NAMALWA (cell line): ENCODE data around the gene CEP192.
"Not testable (repeated sequence)": the region's sequence is repeated elsewhere in the genome, so short reads cannot be mapped to it uniquely, and the experiment has no call there.

Experiments used
- DNase-seq: peaks from one replicate; pipeline ENCODE4 v3.0.0-alpha.2; 2015; ENCODE audit warnings: low spot score

The CEP192 gene

DNA sequence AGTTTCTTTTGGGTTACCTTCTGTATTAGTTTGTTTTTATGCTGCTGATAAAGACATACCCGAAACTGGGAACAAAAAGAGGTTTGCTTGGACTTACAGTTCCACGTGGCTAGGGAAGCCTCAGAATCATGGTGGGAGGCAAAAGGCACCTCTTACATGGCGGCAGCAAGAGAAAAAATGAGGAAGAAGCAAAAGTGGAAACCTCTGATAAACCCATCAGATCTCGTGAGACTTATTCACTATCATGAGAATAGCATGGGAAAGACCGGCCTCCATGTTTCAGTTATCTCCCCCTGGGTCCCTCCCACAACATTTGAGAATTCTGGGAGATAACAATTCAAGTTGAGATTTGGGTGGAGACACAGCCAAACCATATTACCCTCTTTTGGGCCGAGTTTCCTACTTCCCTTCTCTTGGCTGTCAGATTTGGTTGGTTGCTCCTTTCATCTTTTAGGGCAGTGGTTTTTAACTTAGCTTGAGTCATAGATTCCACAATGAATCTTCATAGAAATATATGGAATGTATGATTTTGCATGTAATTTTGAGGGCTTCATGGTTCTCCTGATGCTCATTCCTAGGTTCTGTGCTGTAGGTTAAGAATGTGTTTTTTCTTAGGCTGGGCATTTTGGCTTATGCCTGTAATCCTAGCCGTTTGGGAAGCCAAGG is 44.2 kb downstream of the CEP192 start:
- no peak for DNase-seq

DNA sequence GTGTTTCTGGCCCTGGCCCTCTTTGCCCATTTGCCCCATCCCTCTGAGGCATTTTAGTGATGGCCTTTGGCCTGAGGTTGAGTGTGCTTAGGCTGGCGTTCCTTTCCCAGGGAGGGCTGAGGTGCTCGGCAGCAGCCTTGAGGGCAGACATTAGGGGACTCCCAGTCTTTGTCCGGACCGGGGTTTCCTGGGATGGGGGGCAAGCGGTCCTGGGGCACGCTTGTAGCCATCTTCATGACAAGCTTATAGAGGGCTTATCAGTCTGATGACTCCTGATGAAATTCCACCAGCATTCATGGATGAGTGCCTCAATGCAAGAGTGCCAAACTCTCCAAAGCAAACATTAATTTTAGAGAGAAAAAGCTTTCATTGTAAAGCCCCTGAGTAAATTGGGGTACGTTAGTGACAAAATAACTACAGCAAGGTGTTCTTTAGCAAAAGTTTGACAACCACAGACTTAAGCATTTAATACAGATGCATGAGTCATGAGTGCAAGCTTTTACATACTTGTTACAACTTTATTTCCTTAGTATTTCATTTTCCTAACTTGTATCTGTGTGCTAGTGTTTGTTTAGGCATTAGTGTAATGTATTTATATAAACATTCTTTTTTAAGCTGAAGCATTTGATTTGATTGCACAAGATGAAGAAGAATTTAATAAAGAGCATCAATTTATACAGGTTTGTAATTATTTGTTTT is 45.6 kb downstream of the CEP192 start:
- DNase-seq, result no peak

DNA sequence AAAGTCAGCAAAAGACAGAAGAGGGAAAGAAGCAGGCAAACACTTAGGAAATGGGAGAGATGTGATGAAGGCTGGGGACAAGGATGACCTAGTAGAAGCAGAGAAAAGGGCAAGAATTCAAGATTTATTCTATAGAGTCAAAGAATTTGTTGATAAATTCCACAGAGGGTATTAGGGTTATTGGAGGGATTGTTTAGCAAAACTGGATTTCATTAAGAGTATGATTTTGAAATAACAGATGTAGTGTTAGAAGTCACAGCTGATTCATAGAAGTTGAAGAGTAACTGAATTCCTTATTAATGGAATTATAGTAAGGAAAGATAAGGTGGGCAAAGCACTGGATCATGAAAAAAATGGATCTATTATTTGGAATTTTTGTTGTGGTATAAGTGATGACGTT is 48.6 kb downstream of the CEP192 start:
- no peak for DNase-seq

DNA sequence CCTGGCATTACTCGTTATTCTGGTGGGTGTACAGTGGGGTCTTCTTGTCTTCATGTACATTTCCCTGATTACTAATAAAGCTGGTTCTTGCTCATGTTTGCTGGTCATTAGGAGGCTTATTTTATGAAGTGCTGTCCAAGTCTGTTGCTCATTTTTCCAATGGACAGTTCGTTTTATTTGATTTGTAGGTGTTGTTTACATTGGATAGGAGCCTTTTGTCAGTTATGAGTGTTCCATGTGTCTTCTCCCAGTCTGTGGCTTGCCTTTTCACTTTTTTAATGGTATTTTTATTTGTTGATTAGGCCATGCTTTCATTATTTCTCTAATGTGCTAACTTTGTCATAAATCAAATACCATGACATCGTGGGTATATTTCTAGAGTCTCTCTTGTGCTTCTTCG is 51.9 kb downstream of the CEP192 start:
- no peak for DNase-seq

DNA sequence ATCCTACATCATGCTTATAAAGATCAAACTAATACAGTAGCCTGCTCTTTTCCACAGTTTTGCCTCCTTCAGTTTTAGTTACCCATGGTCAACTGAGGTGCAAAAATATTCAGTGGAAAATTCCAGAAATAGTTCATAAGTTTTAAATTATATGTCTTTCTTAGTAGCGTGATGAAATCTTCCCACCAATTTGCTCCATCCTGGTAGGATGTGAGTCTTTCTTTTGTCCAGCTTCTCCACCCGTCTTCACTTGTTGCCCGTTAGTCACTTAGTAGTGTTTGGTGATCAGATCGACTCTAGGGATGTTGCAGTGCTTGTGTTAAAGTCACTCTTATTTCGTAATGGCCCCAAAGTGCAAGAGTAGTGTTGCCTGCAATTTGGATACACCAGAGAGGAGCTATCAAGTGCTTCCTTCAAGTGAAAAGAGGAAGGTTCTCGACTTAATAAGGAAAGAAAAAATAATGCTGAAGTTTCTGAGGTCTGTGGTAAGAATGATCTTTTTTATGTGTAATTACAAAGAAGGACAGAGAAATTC is 57.0 kb downstream of the CEP192 start:
- no peak for DNase-seq

DNA sequence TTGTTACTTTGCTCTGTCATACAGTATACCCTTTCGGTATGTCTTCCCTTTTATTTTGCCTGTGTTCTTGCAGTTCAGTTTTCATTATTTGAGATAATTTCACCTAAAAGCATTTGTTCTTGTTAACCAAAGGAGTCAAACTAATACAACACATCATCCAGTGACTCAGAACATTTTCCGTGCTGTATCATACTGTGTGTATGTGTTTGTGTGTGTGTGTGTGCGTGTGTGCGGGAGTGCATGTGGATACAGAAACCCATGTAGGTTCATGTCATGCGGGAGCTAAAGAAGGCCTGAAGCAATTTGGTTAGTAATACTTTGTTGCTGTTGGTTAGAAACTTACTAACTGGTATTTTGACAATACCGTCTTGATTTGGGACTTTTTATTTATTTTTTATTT is 60.0 kb downstream of the CEP192 start:
- no peak for DNase-seq

DNA sequence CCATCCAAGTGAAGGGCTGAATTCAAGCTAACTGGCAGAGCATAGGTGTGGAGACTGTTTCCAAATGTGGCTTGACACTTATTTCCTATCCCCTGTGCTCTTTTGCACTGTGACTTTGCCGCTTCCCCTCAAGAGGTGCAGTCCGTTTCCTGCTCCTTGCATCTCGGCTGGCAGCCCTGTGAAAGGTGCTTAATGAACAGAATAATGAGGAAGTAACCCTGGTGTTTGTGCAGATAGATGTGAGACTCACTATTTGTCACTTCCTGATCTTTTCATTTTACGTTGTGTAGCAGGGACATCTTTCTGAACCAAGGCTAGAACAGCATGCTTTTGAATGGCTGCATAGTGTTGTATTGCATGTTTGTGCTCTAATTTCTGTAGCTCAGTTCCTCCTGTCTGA is 60.8 kb downstream of the CEP192 start:
- peak; percentile 58 for DNase-seq

DNA sequence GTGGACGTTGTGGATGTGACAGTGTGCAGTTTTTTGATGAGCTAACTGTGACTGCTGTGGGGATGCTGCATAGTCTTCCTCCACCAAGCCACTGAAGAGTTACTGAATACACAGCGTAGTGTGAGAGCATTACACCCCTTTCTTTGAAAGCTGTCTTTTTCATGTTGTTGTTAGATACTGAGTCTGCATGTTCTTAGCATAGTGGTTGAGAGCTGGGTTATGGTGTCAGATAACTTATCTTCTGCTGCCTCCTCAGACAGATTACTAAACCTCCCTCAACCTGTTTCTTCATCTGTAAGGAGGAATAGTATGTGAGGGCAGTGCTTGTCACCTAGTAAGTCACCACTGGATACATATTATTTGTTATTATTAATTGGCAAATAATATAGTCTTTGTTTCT is 63.2 kb downstream of the CEP192 start:
- DNase-seq, result no peak

DNA sequence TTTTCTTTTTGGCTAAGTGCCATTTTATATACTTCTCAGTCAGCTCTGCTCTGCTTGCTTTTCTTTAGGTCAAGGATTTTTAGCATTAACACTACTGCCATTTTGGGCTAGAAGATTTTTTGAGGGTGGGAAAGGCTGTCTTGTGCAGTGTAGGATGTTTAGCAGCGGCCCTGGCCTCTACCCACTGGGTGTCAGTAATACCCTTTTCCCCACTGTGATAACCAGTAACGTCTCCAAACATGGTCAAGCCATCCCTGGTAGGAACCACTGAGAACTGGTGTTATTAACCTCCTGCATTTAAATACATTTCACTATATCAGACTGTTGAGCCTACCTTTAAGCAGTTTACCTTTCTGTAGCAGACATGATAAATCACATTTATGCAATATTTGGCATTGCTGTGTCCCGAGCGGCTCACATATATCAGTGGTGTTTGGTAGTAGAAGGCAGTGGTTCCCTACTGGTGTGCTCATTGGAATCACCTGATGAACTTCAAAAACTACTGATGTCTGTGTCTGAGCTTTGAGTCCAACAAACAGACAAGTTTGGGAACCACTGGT is 70.5 kb downstream of the CEP192 start:
- DNase-seq, result no peak

DNA sequence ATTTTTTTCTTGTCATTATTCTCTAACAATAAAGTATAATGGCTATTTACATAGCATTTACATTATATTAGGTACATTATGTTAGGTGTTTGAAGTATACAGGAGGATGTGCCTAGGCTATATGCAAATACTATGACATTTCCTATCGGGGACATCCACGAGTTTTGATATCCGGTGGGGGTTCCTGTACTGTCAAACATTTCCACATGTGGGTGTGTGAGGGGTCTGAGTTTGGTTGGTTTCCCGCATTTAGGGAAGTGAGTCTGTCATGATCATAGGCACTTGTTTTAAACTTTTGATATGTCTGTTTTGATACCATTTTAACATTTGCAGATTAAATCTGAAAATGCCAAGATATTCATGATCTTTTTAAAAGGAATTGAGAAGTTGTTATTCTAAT is 76.0 kb downstream of the CEP192 start:
- no peak for DNase-seq

DNA sequence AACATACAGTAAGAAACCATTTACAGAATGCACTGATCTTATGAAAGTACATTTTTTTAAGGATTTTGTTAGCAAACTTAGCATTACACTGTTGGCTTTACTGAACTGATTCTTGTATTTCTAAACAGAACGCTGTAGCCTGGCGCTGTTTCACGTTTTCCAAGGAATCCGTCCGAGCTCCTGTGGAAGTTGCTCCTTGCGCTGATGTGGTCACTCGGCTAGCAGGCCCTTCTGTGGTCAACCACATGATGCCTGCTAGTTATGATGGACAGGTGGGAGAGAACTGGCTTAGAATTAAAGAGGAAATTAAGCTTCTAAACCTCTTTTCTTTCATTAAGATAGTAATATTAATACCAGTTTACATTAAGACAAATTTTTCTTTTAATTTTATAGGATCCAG is 76.8 kb downstream of the CEP192 start:
- no peak for DNase-seq

DNA sequence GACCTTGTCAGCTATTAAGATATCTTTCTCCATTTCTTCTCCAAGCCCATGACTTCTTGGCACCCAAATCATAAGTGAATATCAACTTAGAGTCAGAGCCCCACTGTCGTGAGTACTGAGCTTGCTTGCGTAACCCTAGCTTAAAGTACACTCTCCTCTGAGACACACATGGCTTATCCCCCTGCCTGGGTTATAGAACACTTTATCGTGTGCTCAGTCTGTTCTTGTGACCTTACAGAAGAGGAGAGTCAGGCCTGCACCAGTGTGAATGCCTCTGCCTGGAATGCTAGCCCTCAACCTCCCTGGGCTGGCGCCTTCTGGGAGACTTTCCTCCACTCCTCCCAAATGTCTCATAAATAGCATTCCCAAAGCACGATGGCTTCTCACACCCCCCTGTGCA is 79.3 kb downstream of the CEP192 start:
- no peak for DNase-seq

DNA sequence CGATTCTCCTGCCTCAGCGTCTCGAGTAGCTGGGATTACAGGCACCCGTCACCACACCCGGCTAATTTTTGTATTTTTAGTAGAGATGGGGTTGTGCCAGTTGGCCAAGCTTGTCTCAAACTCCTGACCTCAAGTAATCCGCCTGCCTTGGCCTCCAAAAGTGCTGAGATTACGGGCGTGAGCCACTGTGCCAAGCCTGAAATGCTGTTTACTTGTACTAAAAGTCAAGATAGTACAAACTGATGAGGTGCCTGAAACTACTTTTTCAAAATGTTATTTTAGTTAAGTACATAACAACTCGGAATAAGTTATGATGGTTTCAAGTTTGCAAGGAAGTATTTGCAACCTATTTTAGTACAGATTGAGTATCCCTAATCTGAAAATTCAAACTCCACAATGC is 85.7 kb downstream of the CEP192 start:
- no peak for DNase-seq

DNA sequence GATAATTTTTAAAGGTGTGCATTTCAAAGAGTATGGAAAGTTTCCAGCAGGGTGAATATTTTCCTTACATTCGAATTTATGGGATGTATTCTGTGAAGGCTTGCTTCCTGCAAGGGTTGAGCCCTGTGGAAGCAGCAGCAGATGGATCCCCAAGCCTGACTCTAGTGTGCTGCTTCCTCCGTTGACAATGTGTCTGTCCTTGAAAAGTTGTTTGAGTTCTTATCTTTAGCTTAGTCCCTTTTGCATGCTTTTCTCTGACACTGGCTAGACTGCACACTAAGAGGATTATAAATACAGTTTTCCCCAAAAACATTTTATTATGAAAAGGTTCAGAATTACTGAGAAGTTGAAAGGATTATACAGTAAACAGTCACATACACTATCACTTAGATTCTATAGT is 86.3 kb downstream of the CEP192 start:
- no peak for DNase-seq

DNA sequence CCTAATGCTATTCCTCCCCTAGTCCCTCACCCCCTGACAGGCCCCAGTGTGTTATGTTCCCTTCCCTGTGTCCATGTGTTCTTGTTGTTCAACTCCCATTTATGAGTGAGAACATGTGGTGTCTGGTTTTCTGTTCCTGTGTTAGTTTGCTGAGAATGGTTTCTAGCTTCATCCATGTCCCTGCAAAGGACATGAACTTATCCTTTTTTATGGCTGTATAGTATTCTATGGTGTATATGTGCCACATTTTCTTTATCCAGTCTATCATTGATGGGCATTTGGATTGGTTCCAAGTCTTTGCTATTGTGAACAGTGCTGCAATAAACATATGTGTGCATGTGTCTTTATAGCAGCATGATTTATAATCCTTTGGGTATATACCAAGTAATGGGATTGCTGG is 86.9 kb downstream of the CEP192 start:
- not testable (repeated sequence) for DNase-seq

DNA sequence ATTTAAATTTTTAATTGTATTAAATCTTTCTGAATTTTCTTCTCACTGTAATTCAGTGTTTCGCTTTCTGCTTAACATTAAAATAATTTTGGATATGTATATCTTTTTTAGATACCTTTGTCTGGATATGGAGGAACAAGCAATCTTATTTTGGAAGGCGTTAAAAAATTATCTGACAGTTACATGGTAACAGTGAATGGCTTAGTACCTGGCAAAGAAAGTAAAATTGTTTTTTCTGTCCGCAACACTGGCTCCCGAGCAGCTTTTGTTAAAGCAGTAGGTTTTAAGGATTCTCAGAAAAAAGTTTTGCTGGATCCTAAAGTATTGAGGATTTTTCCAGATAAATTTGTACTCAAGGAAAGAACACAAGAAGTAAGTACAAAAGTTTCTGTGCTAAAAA is 95.7 kb downstream of the CEP192 start:
- no peak for DNase-seq

DNA sequence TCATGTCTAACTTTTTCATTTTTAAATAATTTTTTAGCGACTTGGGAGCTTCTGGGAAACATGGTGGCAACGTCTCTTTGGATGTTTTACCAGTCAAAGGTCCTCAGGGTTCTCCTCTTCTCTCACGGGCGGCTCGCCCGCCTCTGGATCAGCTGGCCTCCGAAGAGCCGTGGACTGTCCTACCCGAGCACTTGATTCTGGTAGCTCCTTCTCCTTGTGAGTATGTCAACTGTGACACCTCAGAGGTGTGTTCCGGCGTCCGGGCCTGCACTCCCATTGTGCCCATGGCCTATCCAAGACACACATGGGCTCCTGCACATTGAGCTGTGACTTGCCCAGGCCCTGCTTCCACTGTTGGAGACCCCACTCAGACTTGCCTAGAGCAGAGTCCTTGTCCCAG is 104.3 kb downstream of the CEP192 start:
- DNase-seq, result no peak

DNA sequence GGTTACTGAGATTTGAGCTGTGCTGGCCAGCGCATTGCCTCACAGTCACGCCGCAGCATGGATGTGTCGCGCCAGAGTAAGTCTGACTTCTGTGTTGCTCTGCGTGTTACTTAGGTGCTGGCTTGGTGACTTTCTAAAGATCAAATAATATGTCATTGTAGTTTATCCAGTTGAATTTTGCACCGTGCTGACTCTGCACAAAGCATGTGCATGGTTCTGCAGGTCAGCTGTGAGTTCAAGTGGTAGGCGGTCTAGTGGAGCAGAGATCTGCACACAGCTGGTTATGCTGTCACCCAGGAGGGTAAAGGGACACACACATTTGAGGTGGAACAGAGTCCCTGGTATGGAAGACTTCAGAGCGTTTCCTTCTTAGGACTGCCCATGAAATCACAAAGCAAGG is 105.1 kb downstream of the CEP192 start:
- DNase-seq, result no peak

DNA sequence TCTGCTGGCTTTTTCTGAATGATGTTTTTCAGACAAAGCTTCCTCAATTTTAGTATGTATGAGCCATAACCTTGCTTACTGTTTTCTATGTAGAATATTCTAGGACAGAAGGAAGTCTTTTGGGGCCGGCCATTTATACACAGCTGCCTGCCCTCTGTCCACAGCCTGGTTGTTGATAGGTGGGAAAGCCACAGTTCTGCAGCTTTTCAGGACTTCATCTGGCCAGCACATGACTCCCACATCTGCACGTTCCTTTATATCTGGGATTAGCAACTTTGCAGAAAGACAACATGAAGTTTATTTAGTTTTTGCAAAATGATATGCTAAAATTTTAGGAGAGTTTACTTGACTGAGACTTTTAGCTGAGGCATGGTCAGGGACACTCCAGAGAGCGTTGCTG is 105.6 kb downstream of the CEP192 start:
- no peak for DNase-seq

DNA sequence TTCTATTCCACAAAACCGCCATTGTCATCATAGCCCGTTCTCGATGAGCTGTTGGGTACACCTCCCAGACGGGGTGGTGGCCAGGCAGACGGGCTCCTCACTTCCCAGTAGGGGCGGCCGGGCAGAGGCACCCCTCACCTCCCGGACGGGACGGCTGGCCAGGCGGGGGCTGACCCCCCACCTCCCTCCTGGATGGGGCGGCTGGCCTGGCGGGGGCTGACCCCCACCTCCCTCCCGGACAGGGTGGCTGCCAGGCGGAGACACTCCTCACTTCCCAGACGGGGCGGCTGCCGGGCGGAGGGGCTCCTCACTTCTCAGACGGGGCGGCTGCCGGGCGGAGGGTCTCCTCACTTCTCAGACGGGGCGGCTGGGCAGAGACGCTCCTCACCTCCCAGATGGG is 106.9 kb downstream of the CEP192 start:
- DNase-seq, result not testable (repeated sequence)

DNA sequence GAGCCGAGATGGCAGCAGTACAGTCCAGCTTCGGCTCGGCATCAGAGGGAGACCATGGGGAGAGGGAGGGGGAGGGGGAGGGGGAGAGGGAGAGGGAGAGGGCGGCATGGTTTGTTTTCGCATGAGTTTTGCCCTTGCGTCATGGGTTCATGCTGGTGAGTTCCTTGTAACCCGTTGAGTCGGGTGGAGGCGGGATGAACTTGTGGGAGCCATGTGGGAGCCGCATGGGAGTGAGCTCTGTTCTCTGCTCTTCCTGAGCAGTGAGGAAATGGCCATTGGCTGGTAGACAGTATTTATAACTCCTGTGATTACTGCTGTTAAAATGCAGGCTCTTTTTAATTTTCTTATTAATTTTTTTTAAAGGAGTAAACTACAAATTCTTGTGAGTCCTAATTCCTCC is 108.0 kb downstream of the CEP192 start:
- DNase-seq, result no peak

DNA sequence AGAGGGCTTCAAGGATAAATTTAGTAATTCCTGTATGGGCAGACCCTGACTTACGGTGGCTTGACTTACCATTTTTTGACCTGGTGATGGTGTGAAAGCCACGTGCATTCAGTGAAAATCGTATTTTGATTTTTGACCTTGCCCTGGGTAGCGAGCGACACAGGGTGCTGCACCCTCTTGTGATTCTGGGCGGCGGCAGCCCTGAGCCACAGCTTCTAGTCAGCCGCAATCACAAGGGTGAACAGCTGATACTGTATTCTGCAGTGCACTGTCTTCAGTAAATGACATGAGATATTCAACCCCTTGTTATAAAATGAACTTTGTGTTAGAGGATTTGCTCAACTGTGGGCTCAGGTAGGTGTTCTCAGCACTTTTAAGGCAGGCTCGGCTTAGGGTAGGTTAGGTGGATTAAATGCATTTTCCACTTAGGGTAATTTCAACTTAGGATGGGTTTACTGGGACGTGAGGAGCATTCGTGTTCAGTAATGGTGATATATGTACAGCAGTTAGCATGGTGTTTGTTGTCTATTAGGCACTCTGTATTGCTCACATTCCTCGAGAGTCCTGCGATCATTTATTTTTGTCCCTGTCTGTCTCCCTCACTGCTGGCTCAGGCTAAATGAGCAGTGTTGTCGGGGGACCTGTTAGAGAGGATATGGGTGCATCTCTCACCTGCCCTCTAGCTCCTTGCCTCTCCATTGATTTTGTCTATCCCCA is 109.9 kb downstream of the CEP192 start:
- no peak for DNase-seq

DNA sequence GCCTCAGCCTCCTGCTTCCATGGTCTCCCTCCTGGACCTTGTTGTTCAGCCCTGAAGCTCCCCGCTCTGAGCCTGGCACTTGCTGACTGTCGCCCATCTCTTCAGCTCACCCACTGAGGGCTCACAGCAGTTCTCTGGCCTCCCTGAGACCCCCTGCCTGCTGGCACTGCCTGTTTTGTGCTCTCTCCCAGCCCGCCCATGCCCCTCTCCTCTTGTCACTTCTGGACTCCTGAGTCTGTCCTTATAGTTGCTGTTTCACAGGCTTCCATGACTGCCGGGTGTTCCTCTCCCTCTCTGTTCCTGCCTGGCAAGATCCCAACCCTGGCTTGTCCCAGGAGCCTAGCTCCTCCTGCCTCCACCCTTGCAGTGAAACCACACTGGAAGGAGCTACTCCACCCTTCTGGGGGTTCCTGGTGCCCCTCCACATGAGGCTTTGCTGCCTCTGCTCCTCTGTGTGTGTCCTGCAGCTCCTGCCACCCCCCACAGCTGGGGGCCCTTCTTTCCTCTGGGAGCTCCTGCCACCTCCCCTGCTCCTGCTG is 110.6 kb downstream of the CEP192 start:
- DNase-seq, result no peak
